H7 (cell line): ENCODE measurements around the gene PDE8B. TPM values are rescaled to one million over a fixed set of nuclear protein-coding genes. Genes with fewer than 3 reads are reported as not detected.

ENCODE experiments used
- DNase-seq: peaks from one replicate; pipeline ENCODE4 v3.0.0; 2012
- H3K27me3 ChIP-seq: 2 replicates; pipeline ENCODE4 v1.6.0; 2011; ENCODE audit warnings: mild to moderate bottlenecking, low read length; ENCODE audit not compliant: control insufficient read depth, insufficient read depth
- H3K36me3 ChIP-seq: replicated peaks from 2 replicates; pipeline ENCODE4 v1.5.1; 2011; ENCODE audit warnings: low read length; ENCODE audit not compliant: control insufficient read depth, insufficient read depth
- H3K4me3 ChIP-seq: 2 replicates; pipeline ENCODE4 v1.5.1; 2011; ENCODE audit warnings: low read depth, mild to moderate bottlenecking, control low read depth, low read length, moderate library complexity; ENCODE audit not compliant: insufficient read depth
- total RNA-seq: library from RNA; depleted of rRNA; stranded (reverse); fragments of >200 nt; shearing (Covaris generic); gene quantifications from 2 replicates; pipeline ENCODE4 v1.2.3, GENCODE V29; 2014

The PDE8B gene
- total RNA-seq, 1 experiment from 2014 or later: 0.03 TPM

- Histone ChIP-seq H3K4me3 (no peak overlapping the region), H3K27me3 (no peaks in the 10 kb centered on the region), H3K36me3 (no peaks in the 10 kb centered on the region)
- DNase-seq: no peak
These were observed 57.0 kb downstream of the PDE8B start for GRCh38 chr5:77267496-77267895.

GRCh38 chr5:77272206-77272605, 61.7 kb downstream of the PDE8B start:
- H3K27me3 ChIP-seq: no peaks in the 10 kb centered on the region
- DNase-seq: no peak
- no peak overlapping the region for H3K4me3 ChIP-seq
- no peaks in the 10 kb centered on the region for H3K36me3 ChIP-seq

- Histone ChIP-seq H3K4me3 (no peak overlapping the region), H3K36me3 (no peaks in the 10 kb centered on the region), H3K27me3 (no peaks in the 10 kb centered on the region)
- DNase-seq: no peak
These were observed 67.3 kb downstream of the PDE8B start for GRCh38 chr5:77277759-77278158.

GRCh38 chr5:77280036-77280435, 69.6 kb downstream of the PDE8B start:
- H3K4me3 ChIP-seq: no peak overlapping the region
- no peaks in the 10 kb centered on the region for H3K27me3 ChIP-seq
- no peaks in the 10 kb centered on the region for H3K36me3 ChIP-seq
- DNase-seq: no peak

- DNase-seq: no peak
- Histone ChIP-seq H3K27me3 (no peaks in the 10 kb centered on the region), H3K36me3 (no peaks in the 10 kb centered on the region), H3K4me3 (no peak overlapping the region)
These were observed 71.5 kb downstream of the PDE8B start for GRCh38 chr5:77281969-77282336.

- no peaks in the 10 kb centered on the region for H3K27me3 ChIP-seq
- peak; percentile 39 for DNase-seq
These were observed 72.0 kb downstream of the PDE8B start for GRCh38 chr5:77282337-77283027.

GRCh38 chr5:77285251-77285841, 74.9 kb downstream of the PDE8B start:
- H3K27me3 ChIP-seq: no peaks in the 10 kb centered on the region
- H3K36me3 ChIP-seq: no peaks in the 10 kb centered on the region
- DNase-seq: no peak
- no peak overlapping the region for H3K4me3 ChIP-seq

More at GRCh38 chr5:77282337-77283027, 72.0 kb downstream of the PDE8B start:
- Histone ChIP-seq H3K4me3 (no peak overlapping the region), H3K36me3 (no peaks in the 10 kb centered on the region)

GRCh38 chr5:77292026-77292757, 81.7 kb downstream of the PDE8B start:
- H3K27me3 ChIP-seq: no peaks in the 10 kb centered on the region
- no peak for DNase-seq
- no peaks in the 10 kb centered on the region for H3K36me3 ChIP-seq
- no peak overlapping the region for H3K4me3 ChIP-seq

GRCh38 chr5:77294185-77294584, 83.7 kb downstream of the PDE8B start:
- H3K27me3 ChIP-seq: no peaks in the 10 kb centered on the region
- no peaks in the 10 kb centered on the region for H3K36me3 ChIP-seq
- DNase-seq: no peak
- H3K4me3 ChIP-seq: no peak overlapping the region

- Histone ChIP-seq H3K4me3 (no peak overlapping the region), H3K36me3 (no peaks in the 10 kb centered on the region), H3K27me3 (no peaks in the 10 kb centered on the region)
- DNase-seq: no peak
These were observed 85.4 kb downstream of the PDE8B start for GRCh38 chr5:77295863-77296378.

- Histone ChIP-seq H3K36me3 (no peaks in the 10 kb centered on the region), H3K27me3 (no peaks in the 10 kb centered on the region), H3K4me3 (no peak overlapping the region)
- DNase-seq: no peak
These were observed 87.7 kb downstream of the PDE8B start for GRCh38 chr5:77298146-77298545.

- Histone ChIP-seq H3K27me3 (no peaks in the 10 kb centered on the region), H3K4me3 (no peak overlapping the region), H3K36me3 (no peaks in the 10 kb centered on the region)
- no peak for DNase-seq
These were observed 90.0 kb downstream of the PDE8B start for GRCh38 chr5:77300451-77300850.

GRCh38 chr5:77301447-77301883, 91.0 kb downstream of the PDE8B start:
- Histone ChIP-seq H3K4me3 (no peak overlapping the region), H3K36me3 (no peaks in the 10 kb centered on the region), H3K27me3 (no peaks in the 10 kb centered on the region)
- no peak for DNase-seq

- Histone ChIP-seq H3K4me3 (no peak overlapping the region), H3K36me3 (no peaks in the 10 kb centered on the region), H3K27me3 (peaks cover 3% of the 10 kb centered on the region; the same call in 1 of the 2 replicates)
- no peak for DNase-seq
These were observed 91.8 kb downstream of the PDE8B start for GRCh38 chr5:77302247-77302646.

GRCh38 chr5:77302653-77303052, 92.2 kb downstream of the PDE8B start:
- no peak for DNase-seq
- Histone ChIP-seq H3K4me3 (no peak overlapping the region), H3K27me3 (peaks cover 3% of the 10 kb centered on the region; the same call in 1 of the 2 replicates), H3K36me3 (no peaks in the 10 kb centered on the region)
